ENCODE data around the gene HDAC4. TPM values are rescaled to one million over a fixed set of nuclear protein-coding genes. Genes with fewer than 3 reads are reported as not detected.

Gene HDAC4
- total and polyA plus RNA-seq, 10 of the 15 experiments (the other 5 are each of a cell fraction or from before 2014, with no cell fraction given) = 0.22 to 15.7 (median 4.8) TPM

GRCh38 chr2:239316562-239317465, 84.0 kb downstream of the HDAC4 start:
- intact Hi-C loops (cut with micrococcal nuclease; ENCODE audit: unreplicated experiment) = no loop called here
- no peak for ATAC-seq
- CTCF ChIA-PET = no interaction called here
- POLR2A ChIA-PET = no interaction called here
- H3K36me3 ChIP-seq (ENCODE audit: control insufficient read depth in 2 of 2, insufficient read depth in 2 of 2, low read length in 1 of 2) = no peaks in the 10 kb centered on the region
- H2AFZ ChIP-seq (ENCODE audit: control insufficient read depth, low read depth, low read length) = no peak overlapping the region
- H3K79me2 ChIP-seq (ENCODE audit: control insufficient read depth, insufficient read depth, low read length) = no peaks in the 10 kb centered on the region
- DNase-seq (ENCODE audit: low read depth, low spot score) = no peak
- SMC1A ChIA-PET (ENCODE audit: uncharacterized antibody, unreplicated experiment) = no interaction called here
- H3K9ac ChIP-seq (ENCODE audit: control insufficient read depth, insufficient read depth, low read length) = no peak overlapping the region
- in situ Hi-C loops (cut with MboI) = no loop called here
- H3K27me3 ChIP-seq (replicated peaks in 1 of 2; ENCODE audit: control insufficient read depth in 2 of 2, insufficient read depth in 2 of 2, low read length in 1 of 2) = no peaks in the 10 kb centered on the region
- peaks cover 12% of the 10 kb centered on the region for H3K4me1 ChIP-seq (ENCODE audit: control insufficient read depth, insufficient read depth, low read length)
- H3K27ac ChIP-seq (ENCODE audit: control insufficient read depth, insufficient read depth) = no peak overlapping the region
- no peak overlapping the region for H3K4me2 ChIP-seq (ENCODE audit: control insufficient read depth, insufficient read depth)
- RAD21 ChIA-PET (ENCODE audit: unreplicated experiment) = interaction anchor here (1.1 to 1.4 kb wide), 2 partner anchors 23 to 49 kb away, joined by 3 to 4 read pairs; no protein-coding TSS in a partner anchor
- no peak for FAIRE-seq
- H3K4me3 ChIP-seq = no peak overlapping the region
- TF ChIP-seq TCF7 (IDR thresholded peaks at IDR 0.05; ENCODE audit: borderline replicate concordance) = no peak
- no peak for TF ChIP-seq LARP7 (IDR thresholded peaks at IDR 0.05)
- no peak for TF ChIP-seq RBBP5 (conservative IDR thresholded peaks at IDR 0.05)
- no TSS peak for BruUV-seq (replicated peaks)
- peaks cover 4% of the 10 kb centered on the region; the same call in 2 of the 3 replicates for H3K9me3 ChIP-seq (replicated peaks; ENCODE audit: control insufficient read depth, insufficient read depth, low read length)
- 87% methylated on average over 20 of the region's 20 CpGs for WGBS (ENCODE audit: insufficient coverage, insufficient replicate concordance, low lambda C conversion rate, missing lambda C conversion rate)
- H4K20me1 ChIP-seq (ENCODE audit: control insufficient read depth, insufficient read depth) = no peaks in the 10 kb centered on the region

- ChIA-PET RAD21 (ENCODE audit: unreplicated experiment) (no interaction called here), CTCF (no interaction called here), POLR2A (no interaction called here), SMC1A (ENCODE audit: uncharacterized antibody, unreplicated experiment) (interaction anchor here (1.3 kb wide), 1 partner anchor 12 kb away, joined by 4 read pairs; no protein-coding TSS in a partner anchor)
- FAIRE-seq (peak; percentile 72), DNase-seq (ENCODE audit: low read depth, low spot score) (no peak), ATAC-seq (peak; percentile 87)
- no peak overlapping the region for H3K9ac ChIP-seq (ENCODE audit: control insufficient read depth, insufficient read depth, low read length)
- H3K79me2 ChIP-seq (ENCODE audit: control insufficient read depth, insufficient read depth, low read length) = no peaks in the 10 kb centered on the region
- no peak overlapping the region for H2AFZ ChIP-seq (ENCODE audit: control insufficient read depth, low read depth, low read length)
- in situ Hi-C loops (cut with MboI) = no loop called here
- no peaks in the 10 kb centered on the region for H4K20me1 ChIP-seq (ENCODE audit: control insufficient read depth, insufficient read depth)
- intact Hi-C loops (cut with micrococcal nuclease; ENCODE audit: unreplicated experiment) = no loop called here
- no peaks in the 10 kb centered on the region for H3K36me3 ChIP-seq (ENCODE audit: control insufficient read depth in 2 of 2, insufficient read depth in 2 of 2, low read length in 1 of 2)
- no peak overlapping the region; the same call in 1 of the 2 replicates for H3K4me2 ChIP-seq (ENCODE audit: control insufficient read depth, insufficient read depth)
- BruUV-seq (replicated peaks) = no TSS peak
- no peak overlapping the region for H3K4me3 ChIP-seq
- peaks cover 4% of the 10 kb centered on the region; the same call in 2 of the 3 replicates for H3K9me3 ChIP-seq (replicated peaks; ENCODE audit: control insufficient read depth, insufficient read depth, low read length)
- H3K4me1 ChIP-seq (ENCODE audit: control insufficient read depth, insufficient read depth, low read length) = peaks cover 12% of the 10 kb centered on the region
- no peaks in the 10 kb centered on the region for H3K27me3 ChIP-seq (replicated peaks in 1 of 2; ENCODE audit: control insufficient read depth in 2 of 2, insufficient read depth in 2 of 2, low read length in 1 of 2)
- H3K27ac ChIP-seq (ENCODE audit: control insufficient read depth, insufficient read depth) = no peak overlapping the region
- WGBS (ENCODE audit: insufficient coverage, insufficient replicate concordance, low lambda C conversion rate, missing lambda C conversion rate) = 13% methylated on average over 10 of the region's 10 CpGs
- TF ChIP-seq FOXM1 (IDR thresholded peaks at IDR 0.05; ENCODE audit: low read depth, low read length) = no peak
- 0 out of 2 replicates have a peak, but pooled peaks have one; percentile 14 for TF ChIP-seq IRF4 (IDR thresholded peaks at IDR 0.05; ENCODE audit: low read depth, low read length)
- peak; percentile 30 to 46; a peak in 2 of 4 replicates for TF ChIP-seq IKZF2 (IDR thresholded peaks at IDR 0.05)
- TF ChIP-seq, protein P1, sequence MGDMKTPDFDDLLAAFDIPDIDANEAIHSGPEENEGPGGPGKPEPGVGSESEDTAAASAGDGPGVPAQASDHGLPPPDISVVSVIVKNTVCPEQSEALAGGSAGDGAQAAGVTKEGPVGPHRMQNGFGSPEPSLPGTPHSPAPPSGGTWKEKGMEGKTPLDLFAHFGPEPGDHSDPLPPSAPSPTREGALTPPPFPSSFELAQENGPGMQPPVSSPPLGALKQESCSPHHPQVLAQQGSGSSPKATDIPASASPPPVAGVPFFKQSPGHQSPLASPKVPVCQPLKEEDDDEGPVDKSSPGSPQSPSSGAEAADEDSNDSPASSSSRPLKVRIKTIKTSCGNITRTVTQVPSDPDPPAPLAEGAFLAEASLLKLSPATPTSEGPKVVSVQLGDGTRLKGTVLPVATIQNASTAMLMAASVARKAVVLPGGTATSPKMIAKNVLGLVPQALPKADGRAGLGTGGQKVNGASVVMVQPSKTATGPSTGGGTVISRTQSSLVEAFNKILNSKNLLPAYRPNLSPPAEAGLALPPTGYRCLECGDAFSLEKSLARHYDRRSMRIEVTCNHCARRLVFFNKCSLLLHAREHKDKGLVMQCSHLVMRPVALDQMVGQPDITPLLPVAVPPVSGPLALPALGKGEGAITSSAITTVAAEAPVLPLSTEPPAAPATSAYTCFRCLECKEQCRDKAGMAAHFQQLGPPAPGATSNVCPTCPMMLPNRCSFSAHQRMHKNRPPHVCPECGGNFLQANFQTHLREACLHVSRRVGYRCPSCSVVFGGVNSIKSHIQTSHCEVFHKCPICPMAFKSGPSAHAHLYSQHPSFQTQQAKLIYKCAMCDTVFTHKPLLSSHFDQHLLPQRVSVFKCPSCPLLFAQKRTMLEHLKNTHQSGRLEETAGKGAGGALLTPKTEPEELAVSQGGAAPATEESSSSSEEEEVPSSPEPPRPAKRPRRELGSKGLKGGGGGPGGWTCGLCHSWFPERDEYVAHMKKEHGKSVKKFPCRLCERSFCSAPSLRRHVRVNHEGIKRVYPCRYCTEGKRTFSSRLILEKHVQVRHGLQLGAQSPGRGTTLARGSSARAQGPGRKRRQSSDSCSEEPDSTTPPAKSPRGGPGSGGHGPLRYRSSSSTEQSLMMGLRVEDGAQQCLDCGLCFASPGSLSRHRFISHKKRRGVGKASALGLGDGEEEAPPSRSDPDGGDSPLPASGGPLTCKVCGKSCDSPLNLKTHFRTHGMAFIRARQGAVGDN (IDR thresholded peaks at IDR 0.05) = peak; percentile 30; the same call in 1 of the 2 replicates
- no peak for TF ChIP-seq LARP7 (IDR thresholded peaks at IDR 0.05)
- no peak for TF ChIP-seq MEF2B (IDR thresholded peaks at IDR 0.05; ENCODE audit: partially characterized antibody, poor library complexity, severe bottlenecking)
- no peak for TF ChIP-seq SIN3A (IDR thresholded peaks at IDR 0.05; ENCODE audit: low read depth, low read length)
- peak; percentile 19; the same call in 1 of the 2 replicates for TF ChIP-seq CREM (IDR thresholded peaks at IDR 0.05; ENCODE audit: low read depth)
- TF ChIP-seq TCF12 (IDR thresholded peaks at IDR 0.05; ENCODE audit: low read depth, low read length) = 0 out of 2 replicates have a peak, but pooled peaks have one; percentile 6
- no peak for TF ChIP-seq SMAD1 (IDR thresholded peaks at IDR 0.05; ENCODE audit: low read depth, partially characterized antibody)
- TF ChIP-seq YY1 (IDR thresholded peaks at IDR 0.05; ENCODE audit: low read depth, low read length) = no peak
- no peak for TF ChIP-seq RBBP5 (conservative IDR thresholded peaks at IDR 0.05)
- 0 out of 2 replicates have a peak, but pooled peaks have one; percentile 28 for TF ChIP-seq PAX5 (IDR thresholded peaks at IDR 0.05; ENCODE audit: borderline replicate concordance, low read depth, low read length)
Measured at GRCh38 chr2:239315308-239315707, 85.5 kb downstream of the HDAC4 start.

Data from GM12878 (cell line).